GM08714 (cell line): ENCODE measurements around the gene COL6A6.

Source experiments
- H3K4me3 ChIP-seq: fragments of 200-500 bp; sonication (Bioruptor generic); 2 replicates; pipeline ENCODE4 v1.5.1; 2014; ENCODE audit warnings: mild to moderate bottlenecking, low read length, inconsistent platforms
- ZNF274 ChIP-seq: IDR thresholded peaks from 2 replicates; pipeline ENCODE4 v1.6.1; 2012; ENCODE audit warnings: mild to moderate bottlenecking, low read depth, low read length

COL6A6 gene

GRCh38 chr3:130558366-130558765 is 41.4 kb downstream of the COL6A6 start:
- H3K4me3 ChIP-seq = no peak overlapping the region
- no peak for TF ChIP-seq ZNF274

DNA sequence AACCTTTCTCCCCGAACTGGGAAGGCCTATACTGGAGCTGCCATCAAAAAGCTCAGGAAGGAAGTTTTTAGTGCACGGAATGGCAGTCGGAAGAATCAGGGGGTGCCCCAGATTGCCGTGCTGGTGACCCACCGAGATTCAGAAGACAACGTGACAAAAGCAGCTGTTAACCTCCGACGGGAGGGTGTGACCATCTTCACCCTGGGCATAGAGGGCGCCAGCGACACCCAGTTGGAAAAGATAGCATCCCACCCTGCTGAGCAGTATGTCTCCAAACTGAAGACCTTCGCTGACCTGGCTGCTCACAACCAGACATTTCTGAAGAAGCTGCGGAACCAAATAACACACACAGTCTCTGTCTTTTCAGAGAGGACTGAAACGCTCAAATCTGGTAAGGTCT is 48.2 kb downstream of the COL6A6 start:
- H3K4me3 ChIP-seq = no peak overlapping the region
- no peak for TF ChIP-seq ZNF274
